ENCODE measurements around the gene MIXL1. TPM values are rescaled to one million over a fixed set of nuclear protein-coding genes. Genes with fewer than 3 reads are reported as not detected.

The MIXL1 gene
- total RNA-seq, 2 donors from 2014 or later, result not detected

GRCh38 chr1:226210571-226211176, 12.8 kb upstream of the MIXL1 start:
- 74 to 79% methylated on average over 7 of the region's 7 CpGs for WGBS, 2 donors
- H3K4me3 ChIP-seq, result no peak overlapping the region
- no peak overlapping the region for H3K27ac ChIP-seq
- no peak for ATAC-seq
- H3K36me3 ChIP-seq (replicated peaks in 1 of 2; ENCODE audit: insufficient read depth in 1 of 2, low read depth in 2 of 2), result no peaks in the 10 kb centered on the region
- no peaks in the 10 kb centered on the region for H3K9me3 ChIP-seq
- no peaks in the 10 kb centered on the region for H3K4me1 ChIP-seq
- no peaks in the 10 kb centered on the region for H3K27me3 ChIP-seq
- DNase-seq, result no peak
- intact Hi-C loops (cut with DNase I), result no loop called here
- no peak for TF ChIP-seq POLR2A (IDR thresholded peaks at IDR 0.05)
- no peak for TF ChIP-seq CTCF (IDR thresholded peaks at IDR 0.05)

- intact Hi-C loops (cut with DNase I), result no loop called here
- no peak overlapping the region for H3K27ac ChIP-seq
- WGBS, 2 donors, result 66 to 77% methylated on average over 5 of the region's 5 CpGs
- H3K27me3 ChIP-seq, result no peaks in the 10 kb centered on the region
- TF ChIP-seq POLR2A (IDR thresholded peaks at IDR 0.05), result no peak
- no peaks in the 10 kb centered on the region for H3K9me3 ChIP-seq
- no peak overlapping the region for H3K4me3 ChIP-seq
- H3K4me1 ChIP-seq, result no peaks in the 10 kb centered on the region
- H3K36me3 ChIP-seq (replicated peaks in 1 of 2; ENCODE audit: insufficient read depth in 1 of 2, low read depth in 2 of 2), result no peaks in the 10 kb centered on the region
- no peak for DNase-seq
- no peak for ATAC-seq
Observed at GRCh38 chr1:226211181-226211821, 12.2 kb upstream of the MIXL1 start.

GRCh38 chr1:226212545-226212944, 10.9 kb upstream of the MIXL1 start:
- intact Hi-C loops (cut with DNase I), result no loop called here
- Histone ChIP-seq H3K4me3 (no peak overlapping the region), H3K4me1 (no peaks in the 10 kb centered on the region), H3K27me3 (no peaks in the 10 kb centered on the region), H3K27ac (no peak overlapping the region), H3K9me3 (no peaks in the 10 kb centered on the region), H3K36me3 (replicated peaks in 1 of 2; ENCODE audit: insufficient read depth in 1 of 2, low read depth in 2 of 2) (no peaks in the 10 kb centered on the region)
- ATAC-seq (no peak), DNase-seq (no peak)
- 71 to 74% methylated on average over 5 to 8 of the region's 8 CpGs for WGBS, 2 donors
- TF ChIP-seq CTCF (IDR thresholded peaks at IDR 0.05) (no peak), POLR2A (IDR thresholded peaks at IDR 0.05) (no peak)

GRCh38 chr1:226215239-226215638, 8.2 kb upstream of the MIXL1 start:
- Histone ChIP-seq H3K27ac (no peak overlapping the region), H3K27me3 (no peaks in the 10 kb centered on the region), H3K9me3 (no peaks in the 10 kb centered on the region), H3K4me1 (no peaks in the 10 kb centered on the region), H3K36me3 (replicated peaks in 1 of 2; ENCODE audit: insufficient read depth in 1 of 2, low read depth in 2 of 2) (no peaks in the 10 kb centered on the region), H3K4me3 (no peak overlapping the region)
- TF ChIP-seq POLR2A (IDR thresholded peaks at IDR 0.05) (no peak), CTCF (IDR thresholded peaks at IDR 0.05) (no peak)
- ATAC-seq, result no peak
- intact Hi-C loops (cut with DNase I), result no loop called here
- DNase-seq, result no peak
- 66 to 69% methylated on average over 4 to 5 of the region's 5 CpGs for WGBS, 2 donors

- DNase-seq (no peak), ATAC-seq (no peak)
- Histone ChIP-seq H3K27ac (no peak overlapping the region), H3K4me3 (no peak overlapping the region), H3K4me1 (no peaks in the 10 kb centered on the region), H3K36me3 (replicated peaks in 1 of 2; ENCODE audit: insufficient read depth in 1 of 2, low read depth in 2 of 2) (no peaks in the 10 kb centered on the region), H3K9me3 (no peaks in the 10 kb centered on the region), H3K27me3 (no peaks in the 10 kb centered on the region)
- 39 to 41% methylated on average over 5 of the region's 5 CpGs for WGBS, 2 donors
- intact Hi-C loops (cut with DNase I), result no loop called here
- TF ChIP-seq CTCF (IDR thresholded peaks at IDR 0.05) (no peak), POLR2A (IDR thresholded peaks at IDR 0.05) (no peak)
Observed at GRCh38 chr1:226216056-226216455, 7.4 kb upstream of the MIXL1 start.

Data from body of pancreas (tissue), 4 donors.